ENCODE data around the gene GUCA2B. TPM values are rescaled to one million over a fixed set of nuclear protein-coding genes. Genes with fewer than 3 reads are reported as not detected.

Gene GUCA2B
- total RNA-seq, 1 experiment from 2014 or later: not detected

- H2AFZ ChIP-seq (ENCODE audit: low read length): no peak overlapping the region
Observed at GRCh38 chr1:42144711-42145388, 8.4 kb upstream of the GUCA2B start.

GRCh38 chr1:42145389-42145716 lies 7.9 kb upstream of the GUCA2B start:
- Histone ChIP-seq H3K9me3 (ENCODE audit: low read length) (no peaks in the 10 kb centered on the region), H3K4me2 (ENCODE audit: low read depth, low read length, poor library complexity, severe bottlenecking) (no peak overlapping the region), H2AFZ (ENCODE audit: low read length) (no peak overlapping the region), H4K20me1 (ENCODE audit: insufficient read depth, low read depth, low read length) (no peaks in the 10 kb centered on the region), H3K36me3 (ENCODE audit: insufficient read depth, low read length) (no peaks in the 10 kb centered on the region), H3K4me3 (ENCODE audit: low read length) (no peak overlapping the region), H3K4me1 (ENCODE audit: low read length) (no peaks in the 10 kb centered on the region), H3K9ac (ENCODE audit: low read length) (no peak overlapping the region), H3K27ac (ENCODE audit: low read length) (no peak overlapping the region), H3K27me3 (ENCODE audit: low read length) (no peaks in the 10 kb centered on the region), H3K9me2 (replicated peaks; ENCODE audit: insufficient read depth, low read length) (no peaks in the 10 kb centered on the region), H3K79me2 (ENCODE audit: low read length) (no peaks in the 10 kb centered on the region)
- no peak for DNase-seq

More at GRCh38 chr1:42144711-42145388, 8.4 kb upstream of the GUCA2B start:
- no peaks in the 10 kb centered on the region for H3K36me3 ChIP-seq (ENCODE audit: insufficient read depth, low read length)
- DNase-seq: no peak
- H3K4me2 ChIP-seq (ENCODE audit: low read depth, low read length, poor library complexity, severe bottlenecking): no peak overlapping the region
- no peaks in the 10 kb centered on the region for H3K9me3 ChIP-seq (ENCODE audit: low read length)
- H3K9ac ChIP-seq (ENCODE audit: low read length): no peak overlapping the region
- H3K79me2 ChIP-seq (ENCODE audit: low read length): no peaks in the 10 kb centered on the region
- H3K27me3 ChIP-seq (ENCODE audit: low read length): no peaks in the 10 kb centered on the region
- no peaks in the 10 kb centered on the region for H3K4me1 ChIP-seq (ENCODE audit: low read length)
- no peak overlapping the region for H3K4me3 ChIP-seq (ENCODE audit: low read length)
- no peaks in the 10 kb centered on the region for H4K20me1 ChIP-seq (ENCODE audit: insufficient read depth, low read depth, low read length)
- no peak overlapping the region for H3K27ac ChIP-seq (ENCODE audit: low read length)
- no peaks in the 10 kb centered on the region for H3K9me2 ChIP-seq (replicated peaks; ENCODE audit: insufficient read depth, low read length)

GRCh38 chr1:42145764-42146625 lies 7.2 kb upstream of the GUCA2B start:
- Histone ChIP-seq H3K9me3 (ENCODE audit: low read length) (no peaks in the 10 kb centered on the region), H2AFZ (ENCODE audit: low read length) (no peak overlapping the region), H3K4me2 (ENCODE audit: low read depth, low read length, poor library complexity, severe bottlenecking) (no peak overlapping the region), H3K27me3 (ENCODE audit: low read length) (no peaks in the 10 kb centered on the region), H3K4me1 (ENCODE audit: low read length) (no peaks in the 10 kb centered on the region), H3K9ac (ENCODE audit: low read length) (no peak overlapping the region), H3K27ac (ENCODE audit: low read length) (no peak overlapping the region), H3K36me3 (ENCODE audit: insufficient read depth, low read length) (no peaks in the 10 kb centered on the region), H3K79me2 (ENCODE audit: low read length) (no peaks in the 10 kb centered on the region), H3K9me2 (replicated peaks; ENCODE audit: insufficient read depth, low read length) (no peaks in the 10 kb centered on the region), H3K4me3 (ENCODE audit: low read length) (no peak overlapping the region), H4K20me1 (ENCODE audit: insufficient read depth, low read depth, low read length) (no peaks in the 10 kb centered on the region)
- no peak for DNase-seq

- peak; percentile 86 for DNase-seq
- Histone ChIP-seq H2AFZ (ENCODE audit: low read length) (no peak overlapping the region), H3K9me2 (replicated peaks; ENCODE audit: insufficient read depth, low read length) (no peaks in the 10 kb centered on the region), H3K79me2 (ENCODE audit: low read length) (no peaks in the 10 kb centered on the region), H3K4me1 (ENCODE audit: low read length) (no peaks in the 10 kb centered on the region), H3K4me3 (ENCODE audit: low read length) (no peak overlapping the region), H4K20me1 (ENCODE audit: insufficient read depth, low read depth, low read length) (no peaks in the 10 kb centered on the region), H3K9me3 (ENCODE audit: low read length) (no peaks in the 10 kb centered on the region), H3K4me2 (ENCODE audit: low read depth, low read length, poor library complexity, severe bottlenecking) (no peak overlapping the region), H3K9ac (ENCODE audit: low read length) (no peak overlapping the region), H3K27ac (ENCODE audit: low read length) (no peak overlapping the region), H3K36me3 (ENCODE audit: insufficient read depth, low read length) (no peaks in the 10 kb centered on the region), H3K27me3 (ENCODE audit: low read length) (no peaks in the 10 kb centered on the region)
Observed at GRCh38 chr1:42146626-42147320, 6.4 kb upstream of the GUCA2B start.

- no peaks in the 10 kb centered on the region for H3K79me2 ChIP-seq (ENCODE audit: low read length)
- H3K36me3 ChIP-seq (ENCODE audit: insufficient read depth, low read length): no peaks in the 10 kb centered on the region
- H3K9ac ChIP-seq (ENCODE audit: low read length): no peak overlapping the region
- no peaks in the 10 kb centered on the region for H3K9me3 ChIP-seq (ENCODE audit: low read length)
- DNase-seq: no peak
- H3K27ac ChIP-seq (ENCODE audit: low read length): no peak overlapping the region
- no peak overlapping the region for H2AFZ ChIP-seq (ENCODE audit: low read length)
- H3K4me1 ChIP-seq (ENCODE audit: low read length): no peaks in the 10 kb centered on the region
- no peaks in the 10 kb centered on the region for H3K27me3 ChIP-seq (ENCODE audit: low read length)
- no peaks in the 10 kb centered on the region for H3K9me2 ChIP-seq (replicated peaks; ENCODE audit: insufficient read depth, low read length)
- no peak overlapping the region for H3K4me3 ChIP-seq (ENCODE audit: low read length)
- no peak overlapping the region for H3K4me2 ChIP-seq (ENCODE audit: low read depth, low read length, poor library complexity, severe bottlenecking)
- no peaks in the 10 kb centered on the region for H4K20me1 ChIP-seq (ENCODE audit: insufficient read depth, low read depth, low read length)
Observed at GRCh38 chr1:42148166-42148565, 5.0 kb upstream of the GUCA2B start.

GRCh38 chr1:42150651-42151050 lies 2.6 kb upstream of the GUCA2B start:
- Histone ChIP-seq H2AFZ (ENCODE audit: low read length) (no peak overlapping the region), H3K27me3 (ENCODE audit: low read length) (no peaks in the 10 kb centered on the region), H3K4me1 (ENCODE audit: low read length) (no peaks in the 10 kb centered on the region), H3K9me3 (ENCODE audit: low read length) (no peaks in the 10 kb centered on the region), H3K27ac (ENCODE audit: low read length) (no peak overlapping the region), H4K20me1 (ENCODE audit: insufficient read depth, low read depth, low read length) (no peaks in the 10 kb centered on the region), H3K4me2 (ENCODE audit: low read depth, low read length, poor library complexity, severe bottlenecking) (no peak overlapping the region), H3K9me2 (replicated peaks; ENCODE audit: insufficient read depth, low read length) (no peaks in the 10 kb centered on the region), H3K36me3 (ENCODE audit: insufficient read depth, low read length) (no peaks in the 10 kb centered on the region), H3K79me2 (ENCODE audit: low read length) (no peaks in the 10 kb centered on the region), H3K9ac (ENCODE audit: low read length) (no peak overlapping the region), H3K4me3 (ENCODE audit: low read length) (no peak overlapping the region)
- DNase-seq: no peak

GRCh38 chr1:42152119-42152518 lies 1.1 kb upstream of the GUCA2B start:
- Histone ChIP-seq H3K9me3 (ENCODE audit: low read length) (no peaks in the 10 kb centered on the region), H3K27ac (ENCODE audit: low read length) (no peak overlapping the region), H3K79me2 (ENCODE audit: low read length) (no peaks in the 10 kb centered on the region), H3K9ac (ENCODE audit: low read length) (no peak overlapping the region), H2AFZ (ENCODE audit: low read length) (no peak overlapping the region), H3K27me3 (ENCODE audit: low read length) (no peaks in the 10 kb centered on the region), H4K20me1 (ENCODE audit: insufficient read depth, low read depth, low read length) (no peaks in the 10 kb centered on the region), H3K36me3 (ENCODE audit: insufficient read depth, low read length) (no peaks in the 10 kb centered on the region), H3K4me1 (ENCODE audit: low read length) (no peaks in the 10 kb centered on the region), H3K4me3 (ENCODE audit: low read length) (no peak overlapping the region), H3K9me2 (replicated peaks; ENCODE audit: insufficient read depth, low read length) (no peaks in the 10 kb centered on the region), H3K4me2 (ENCODE audit: low read depth, low read length, poor library complexity, severe bottlenecking) (no peak overlapping the region)
- DNase-seq: no peak

- Histone ChIP-seq H3K27me3 (ENCODE audit: low read length) (no peaks in the 10 kb centered on the region), H4K20me1 (ENCODE audit: insufficient read depth, low read depth, low read length) (no peaks in the 10 kb centered on the region), H3K9ac (ENCODE audit: low read length) (no peak overlapping the region), H3K9me2 (replicated peaks; ENCODE audit: insufficient read depth, low read length) (no peaks in the 10 kb centered on the region), H3K4me2 (ENCODE audit: low read depth, low read length, poor library complexity, severe bottlenecking) (no peak overlapping the region), H3K79me2 (ENCODE audit: low read length) (no peaks in the 10 kb centered on the region), H2AFZ (ENCODE audit: low read length) (no peak overlapping the region), H3K27ac (ENCODE audit: low read length) (no peak overlapping the region), H3K36me3 (ENCODE audit: insufficient read depth, low read length) (no peaks in the 10 kb centered on the region), H3K9me3 (ENCODE audit: low read length) (no peaks in the 10 kb centered on the region), H3K4me1 (ENCODE audit: low read length) (no peaks in the 10 kb centered on the region), H3K4me3 (ENCODE audit: low read length) (no peak overlapping the region)
- DNase-seq: no peak
Observed at GRCh38 chr1:42153624-42154023, 414 bp downstream of the GUCA2B start.

Data from Karpas-422 (cell line).